Parathyroid adenoma (tissue), 2 donors: ENCODE results near the gene DACH2.

Source experiments
- H2AFZ ChIP-seq: fragments of 300-600 bp; sonication (generic); one replicate; pipeline ENCODE4 v1.7.0; 2017; ENCODE audit warnings: antibody characterized with exemption, mild to moderate bottlenecking
- H3K27ac ChIP-seq: fragments of 300-600 bp; sonication (generic); one replicate; pipeline ENCODE4 v1.7.0; 2017
- H3K27me3 ChIP-seq: fragments of 300-600 bp; sonication (generic); one replicate; pipeline ENCODE4 v1.7.0; 2017; ENCODE audit warnings: low read length; ENCODE audit not compliant: control insufficient read depth, insufficient read depth
- H3K36me3 ChIP-seq: fragments of 300-600 bp; sonication (generic); one replicate; pipeline ENCODE4 v1.7.0; 2017; ENCODE audit warnings: low read length; ENCODE audit not compliant: control insufficient read depth, insufficient read depth
- H3K4me1 ChIP-seq: fragments of 300-600 bp; sonication (generic); one replicate; pipeline ENCODE4 v1.7.0; 2017; ENCODE audit warnings: control low read depth
- H3K4me2 ChIP-seq: fragments of 300-600 bp; sonication (generic); one replicate; pipeline ENCODE4 v1.7.0; 2017; ENCODE audit warnings: low read length
- H3K4me3 ChIP-seq: fragments of 300-600 bp; sonication (generic); one replicate; pipeline ENCODE4 v1.7.0; 2017; ENCODE audit warnings: low read depth, low read length
- H3K79me2 ChIP-seq: fragments of 300-600 bp; sonication (generic); one replicate; pipeline ENCODE4 v1.7.0; 2017; ENCODE audit warnings: control low read depth
- H3K9ac ChIP-seq: fragments of 300-600 bp; sonication (generic); one replicate; pipeline ENCODE4 v1.7.0; 2017; ENCODE audit warnings: mild to moderate bottlenecking
- H3K9me3 ChIP-seq: fragments of 300-600 bp; sonication (generic); one replicate; pipeline ENCODE4 v1.7.0; 2017; ENCODE audit warnings: low read length; ENCODE audit not compliant: control insufficient read depth
- CTCF ChIP-seq: fragments of 300-600 bp; sonication (generic); IDR thresholded peaks from one replicate; pipeline ENCODE4 v1.7.0; 2017; ENCODE audit warnings: antibody characterized with exemption, mild to moderate bottlenecking
- donor health status: primary hyperparathyroidism.

The DACH2 gene

GRCh38 chrX:86148024-86148511 is at the start of gene DACH2:
Gene DACH2, plus strand, starts transcription at chrX:86148451.
- H3K4me3 ChIP-seq = peak within 1 kb of the TSS; percentile 49
- peak within 1 kb of the TSS; percentile 76 for H3K4me2 ChIP-seq
- H3K27me3 ChIP-seq = no peaks in the 10 kb centered on the region
- H3K9ac ChIP-seq = no peak within 1 kb of the TSS
- H3K4me1 ChIP-seq = no peaks in the 10 kb centered on the region
- H3K27ac ChIP-seq = no peak within 1 kb of the TSS
- H3K79me2 ChIP-seq = no peaks in the 10 kb centered on the region
- no peak for TF ChIP-seq CTCF
- H2AFZ ChIP-seq = peak within 1 kb of the TSS; percentile 66
- H3K36me3 ChIP-seq = no peaks in the 10 kb centered on the region
- H3K9me3 ChIP-seq = no peaks in the 10 kb centered on the region

GRCh38 chrX:86102341-86102740 is 45.9 kb upstream of the DACH2 start:
- no peak overlapping the region for H3K4me3 ChIP-seq

GRCh38 chrX:86103061-86103460 is 45.2 kb upstream of the DACH2 start:
- no peak for TF ChIP-seq CTCF
- H3K79me2 ChIP-seq = no peaks in the 10 kb centered on the region
- H3K27ac ChIP-seq = no peak overlapping the region
- H2AFZ ChIP-seq = no peak overlapping the region
- H3K4me3 ChIP-seq = no peak overlapping the region
- no peaks in the 10 kb centered on the region for H3K36me3 ChIP-seq
- H3K9ac ChIP-seq = no peak overlapping the region
- no peaks in the 10 kb centered on the region for H3K27me3 ChIP-seq
- no peak overlapping the region for H3K4me2 ChIP-seq
- no peaks in the 10 kb centered on the region for H3K9me3 ChIP-seq
- no peaks in the 10 kb centered on the region for H3K4me1 ChIP-seq

More at GRCh38 chrX:86102341-86102740, 45.9 kb upstream of the DACH2 start:
- Histone ChIP-seq H3K4me2 (no peak overlapping the region), H3K4me1 (no peaks in the 10 kb centered on the region), H3K27me3 (no peaks in the 10 kb centered on the region), H2AFZ (no peak overlapping the region), H3K9me3 (no peaks in the 10 kb centered on the region), H3K9ac (no peak overlapping the region), H3K27ac (no peak overlapping the region), H3K79me2 (no peaks in the 10 kb centered on the region), H3K36me3 (no peaks in the 10 kb centered on the region)
- no peak for TF ChIP-seq CTCF

- no peak for TF ChIP-seq CTCF
- H3K4me3 ChIP-seq = no peak overlapping the region
- no peaks in the 10 kb centered on the region for H3K4me1 ChIP-seq
- H3K4me2 ChIP-seq = no peak overlapping the region
- H3K36me3 ChIP-seq = no peaks in the 10 kb centered on the region
- H3K9ac ChIP-seq = no peak overlapping the region
- H2AFZ ChIP-seq = no peak overlapping the region
- no peak overlapping the region for H3K27ac ChIP-seq
- no peaks in the 10 kb centered on the region for H3K27me3 ChIP-seq
- no peaks in the 10 kb centered on the region for H3K9me3 ChIP-seq
- H3K79me2 ChIP-seq = no peaks in the 10 kb centered on the region
Measured at GRCh38 chrX:86104526-86104925, 43.7 kb upstream of the DACH2 start.

- Histone ChIP-seq H3K27me3 (no peaks in the 10 kb centered on the region), H3K27ac (no peak overlapping the region), H3K79me2 (no peaks in the 10 kb centered on the region), H3K4me2 (no peak overlapping the region), H3K9me3 (no peaks in the 10 kb centered on the region), H3K36me3 (no peaks in the 10 kb centered on the region), H3K9ac (no peak overlapping the region), H2AFZ (no peak overlapping the region), H3K4me1 (no peaks in the 10 kb centered on the region), H3K4me3 (no peak overlapping the region)
- TF ChIP-seq CTCF = no peak
Measured at GRCh38 chrX:86121916-86122315, 26.3 kb upstream of the DACH2 start.
